ENCODE results near the gene GUCA1A. TPM values are rescaled to one million over a fixed set of nuclear protein-coding genes. Genes with fewer than 3 reads are reported as not detected.

The GUCA1A gene
- polyA plus RNA-seq, 1 donor (not counting 4 experiments of a cell fraction or from before 2014, with no cell fraction given), result not detected

DNA sequence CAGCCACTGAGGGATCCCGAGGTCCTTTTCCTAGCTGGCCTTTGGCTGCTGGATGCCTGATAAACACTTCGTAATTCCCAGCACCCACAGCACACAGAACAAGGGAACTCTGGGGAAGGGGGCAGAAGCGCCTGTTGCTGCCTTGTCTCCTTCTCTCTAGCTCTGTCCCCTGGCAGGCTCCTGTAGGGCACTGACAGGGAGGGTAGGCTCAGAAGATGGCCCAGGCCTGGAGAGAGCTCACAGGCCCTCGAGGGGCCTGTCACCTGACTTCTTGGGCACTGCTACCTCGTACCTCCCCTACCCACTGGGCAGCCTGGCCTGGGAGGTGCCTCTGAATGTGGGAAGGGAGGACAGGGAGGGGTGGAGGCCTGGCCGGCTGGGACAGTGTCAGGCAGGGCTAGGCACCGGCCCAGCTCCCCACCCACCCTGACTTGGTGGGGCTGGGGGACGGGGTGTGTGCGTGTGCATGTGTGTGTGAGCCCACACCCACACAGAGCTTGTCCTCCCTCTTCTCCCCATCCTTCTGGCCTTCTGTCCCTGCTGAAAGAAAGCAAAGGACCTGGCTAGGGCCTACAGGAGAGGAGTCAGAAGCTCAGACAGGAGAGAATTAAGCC is 48.8 kb upstream of the GUCA1A start:
- dilution Hi-C loops (cut with MboI; ENCODE audit: extremely low pct_ligation_motif_present, low sequenced_read_pairs), result no loop called here
- peaks cover 31% of the 10 kb centered on the region for H3K4me1 ChIP-seq (ENCODE audit: control insufficient read depth, extremely low read depth, insufficient read depth, low read length)
- DNase-seq (ENCODE audit: low read depth, low spot score), result no peak
- H3K27ac ChIP-seq (ENCODE audit: control insufficient read depth, insufficient read depth, low read length), result peak overlapping the region; percentile 64
- no peak overlapping the region for H2AFZ ChIP-seq (ENCODE audit: control insufficient read depth, low read length)
- no peak overlapping the region for H3K9ac ChIP-seq (ENCODE audit: control insufficient read depth, extremely low read depth, insufficient read depth, low read length)
- peaks cover 30 to 36% of the 10 kb centered on the region in 2 experiments for H3K36me3 ChIP-seq (ENCODE audit: control insufficient read depth in 2 of 2, extremely low read depth in 1 of 2, insufficient read depth in 2 of 2, low read length in 2 of 2)
- FAIRE-seq, result no peak
- no peak overlapping the region for H3K4me3 ChIP-seq (ENCODE audit: control insufficient read depth in 2 of 3, extremely low read depth in 1 of 3, insufficient read depth in 2 of 3, low read depth in 1 of 3, low read length in 3 of 3)
- peaks cover 3% of the 10 kb centered on the region for H3K9me1 ChIP-seq (ENCODE audit: control insufficient read depth, extremely low read depth, insufficient read depth, low read length)
- TF ChIP-seq EZH2 (IDR thresholded peaks at IDR 0.05; ENCODE audit: low read length), result no peak
- TF ChIP-seq, protein P1, sequence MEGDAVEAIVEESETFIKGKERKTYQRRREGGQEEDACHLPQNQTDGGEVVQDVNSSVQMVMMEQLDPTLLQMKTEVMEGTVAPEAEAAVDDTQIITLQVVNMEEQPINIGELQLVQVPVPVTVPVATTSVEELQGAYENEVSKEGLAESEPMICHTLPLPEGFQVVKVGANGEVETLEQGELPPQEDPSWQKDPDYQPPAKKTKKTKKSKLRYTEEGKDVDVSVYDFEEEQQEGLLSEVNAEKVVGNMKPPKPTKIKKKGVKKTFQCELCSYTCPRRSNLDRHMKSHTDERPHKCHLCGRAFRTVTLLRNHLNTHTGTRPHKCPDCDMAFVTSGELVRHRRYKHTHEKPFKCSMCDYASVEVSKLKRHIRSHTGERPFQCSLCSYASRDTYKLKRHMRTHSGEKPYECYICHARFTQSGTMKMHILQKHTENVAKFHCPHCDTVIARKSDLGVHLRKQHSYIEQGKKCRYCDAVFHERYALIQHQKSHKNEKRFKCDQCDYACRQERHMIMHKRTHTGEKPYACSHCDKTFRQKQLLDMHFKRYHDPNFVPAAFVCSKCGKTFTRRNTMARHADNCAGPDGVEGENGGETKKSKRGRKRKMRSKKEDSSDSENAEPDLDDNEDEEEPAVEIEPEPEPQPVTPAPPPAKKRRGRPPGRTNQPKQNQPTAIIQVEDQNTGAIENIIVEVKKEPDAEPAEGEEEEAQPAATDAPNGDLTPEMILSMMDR (optimal IDR thresholded peaks at IDR 0.05 in 1 of 3, IDR thresholded peaks at IDR 0.05 in 1 of 3, conservative IDR thresholded peaks at IDR 0.05 in 1 of 3; ENCODE audit: extremely low read depth in 1 of 3, insufficient read depth in 2 of 3, low read length in 3 of 3), result no peak
- H3K79me2 ChIP-seq (ENCODE audit: control insufficient read depth, insufficient read depth, low read length), result peaks cover 14% of the 10 kb centered on the region
- no peaks in the 10 kb centered on the region for H4K20me1 ChIP-seq (ENCODE audit: control insufficient read depth, extremely low read depth, insufficient read depth, low read length)
- no peaks in the 10 kb centered on the region for H3K27me3 ChIP-seq (ENCODE audit: control insufficient read depth, extremely low read depth, insufficient read depth, low read length)
- H3K9me3 ChIP-seq (ENCODE audit: control insufficient read depth, low read depth, low read length), result no peaks in the 10 kb centered on the region
- no peak overlapping the region for H3K4me2 ChIP-seq (ENCODE audit: control insufficient read depth, extremely low read depth, insufficient read depth, low read depth, low read length)

DNA sequence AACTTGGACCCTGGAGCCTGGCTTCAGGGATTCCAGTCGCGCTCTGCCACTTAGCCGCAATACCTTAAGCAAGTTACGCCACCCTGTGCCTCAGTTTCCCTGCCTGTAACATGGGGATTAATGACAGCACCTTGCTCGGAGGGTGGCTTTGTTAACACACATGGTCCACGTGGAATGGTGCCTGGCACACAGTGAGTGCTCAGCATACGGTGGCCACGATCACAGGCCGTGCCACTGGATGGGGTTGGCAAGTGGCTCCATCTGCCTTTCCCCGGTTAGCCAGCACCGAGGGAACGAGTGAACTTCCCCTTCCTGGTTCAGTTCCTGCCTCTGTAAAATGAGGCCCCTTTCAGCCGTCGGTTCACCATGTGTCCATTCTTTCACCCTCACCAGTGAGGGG is 47.9 kb upstream of the GUCA1A start:
- TF ChIP-seq, protein P1 (optimal IDR thresholded peaks at IDR 0.05 in 1 of 3, IDR thresholded peaks at IDR 0.05 in 1 of 3, conservative IDR thresholded peaks at IDR 0.05 in 1 of 3; ENCODE audit: extremely low read depth in 1 of 3, insufficient read depth in 2 of 3, low read length in 3 of 3), result no peak
- TF ChIP-seq EZH2 (IDR thresholded peaks at IDR 0.05; ENCODE audit: low read length), result no peak
- H3K36me3 ChIP-seq (ENCODE audit: control insufficient read depth in 2 of 2, extremely low read depth in 1 of 2, insufficient read depth in 2 of 2, low read length in 2 of 2), result peaks cover 35 to 36% of the 10 kb centered on the region in 2 experiments
- no peak overlapping the region for H3K27ac ChIP-seq (ENCODE audit: control insufficient read depth, insufficient read depth, low read length)
- H3K9me1 ChIP-seq (ENCODE audit: control insufficient read depth, extremely low read depth, insufficient read depth, low read length), result peaks cover 3% of the 10 kb centered on the region
- H3K9ac ChIP-seq (ENCODE audit: control insufficient read depth, extremely low read depth, insufficient read depth, low read length), result no peak overlapping the region
- H4K20me1 ChIP-seq (ENCODE audit: control insufficient read depth, extremely low read depth, insufficient read depth, low read length), result no peaks in the 10 kb centered on the region
- FAIRE-seq, result no peak
- H3K4me1 ChIP-seq (ENCODE audit: control insufficient read depth, extremely low read depth, insufficient read depth, low read length), result peaks cover 32% of the 10 kb centered on the region
- DNase-seq (ENCODE audit: low read depth, low spot score), result no peak
- H3K79me2 ChIP-seq (ENCODE audit: control insufficient read depth, insufficient read depth, low read length), result peaks cover 20% of the 10 kb centered on the region
- H3K27me3 ChIP-seq (ENCODE audit: control insufficient read depth, extremely low read depth, insufficient read depth, low read length), result no peaks in the 10 kb centered on the region
- no peaks in the 10 kb centered on the region for H3K9me3 ChIP-seq (ENCODE audit: control insufficient read depth, low read depth, low read length)
- dilution Hi-C loops (cut with MboI; ENCODE audit: extremely low pct_ligation_motif_present, low sequenced_read_pairs), result no loop called here
- no peak overlapping the region for H3K4me3 ChIP-seq (ENCODE audit: control insufficient read depth in 2 of 3, extremely low read depth in 1 of 3, insufficient read depth in 2 of 3, low read depth in 1 of 3, low read length in 3 of 3)
- H3K4me2 ChIP-seq (ENCODE audit: control insufficient read depth, extremely low read depth, insufficient read depth, low read depth, low read length), result no peak overlapping the region
- no peak overlapping the region for H2AFZ ChIP-seq (ENCODE audit: control insufficient read depth, low read length)

Measured in keratinocyte (primary cell).